Activated naive CD8-positive, alpha-beta T cell treated with anti-CD3 and anti-CD28 coated beads, Interleukin-2, amount 10 ng/mL, durations not matched to agents 7 days and 5 days (primary cell): Measurements from ENCODE around the gene TMEM127. TPM values are rescaled to one million over a fixed set of nuclear protein-coding genes. Genes with fewer than 3 reads are reported as not detected.

ENCODE experiments used
- ATAC-seq: fragments of 150-1000 bp; cut with Tn5 transposase; one replicate; pipeline ENCODE4 v1.10.0; 2021; ENCODE audit warnings: low read depth, moderate library complexity
- POLR2A ChIA-PET: fragments of 350-600 bp; sonication (Branson Sonifier 250); formaldehyde crosslinking; loops from one replicate; lab custom pipeline; 2021; ENCODE audit warnings: antibody characterized with exemption; lab: Charles Lee
- DNase-seq: peaks from one replicate; pipeline ENCODE4 v3.0.0; 2021
- H3K27ac Mint-ChIP-seq: one replicate; pipeline ENCODE4 v1.8.0; 2022; ENCODE audit warnings: mild to moderate bottlenecking, mixed read lengths
- H3K27me3 Mint-ChIP-seq: one replicate; pipeline ENCODE4 v1.8.0; 2022; ENCODE audit warnings: mild to moderate bottlenecking, moderate library complexity, mixed read lengths
- H3K36me3 Mint-ChIP-seq: one replicate; pipeline ENCODE4 v1.8.0; 2021; ENCODE audit warnings: mild to moderate bottlenecking, mixed read lengths
- H3K4me1 Mint-ChIP-seq: one replicate; pipeline ENCODE4 v1.8.0; 2021; ENCODE audit warnings: mixed read lengths
- H3K4me3 Mint-ChIP-seq: one replicate; pipeline ENCODE4 v1.8.0; 2022; ENCODE audit warnings: mild to moderate bottlenecking, moderate library complexity, mixed read lengths
- H3K9me3 Mint-ChIP-seq: one replicate; pipeline ENCODE4 v1.8.0; 2021; ENCODE audit warnings: mixed read lengths
- total RNA-seq, 2 experiments: library from RNA; stranded (reverse); gene quantifications; one replicate each; pipeline ENCODE4 v1.2.3, GENCODE V29; 2021

TMEM127 gene
- total RNA-seq, 2 experiments from 2014 or later: 33.4 to 39.1 TPM

- ATAC-seq (no peak), DNase-seq (no peak)
- H3K4me3 Mint-ChIP-seq: no peak overlapping the region
- H3K27ac Mint-ChIP-seq: peak overlapping the region; percentile 72
- H3K27me3 Mint-ChIP-seq: no peaks in the 10 kb centered on the region
- no peaks in the 10 kb centered on the region for H3K9me3 Mint-ChIP-seq
- peaks cover 19% of the 10 kb centered on the region for H3K36me3 Mint-ChIP-seq
- H3K4me1 Mint-ChIP-seq: peaks cover 53% of the 10 kb centered on the region
- POLR2A ChIA-PET: interaction anchor here (0.5 to 0.7 kb wide), 3 partner anchors 10 to 63 kb away, joined by 3 to 4 read pairs (median 3); no protein-coding TSS in a partner anchor
Observed at GRCh38 chr2:96245609-96246390, 20.0 kb downstream of the TMEM127 start.

GRCh38 chr2:96243843-96244242 lies 22.0 kb downstream of the TMEM127 start:
- Mint-ChIP-seq H3K27ac (no peak overlapping the region), H3K4me3 (no peak overlapping the region), H3K27me3 (no peaks in the 10 kb centered on the region), H3K36me3 (peaks cover 17% of the 10 kb centered on the region), H3K4me1 (peaks cover 47% of the 10 kb centered on the region), H3K9me3 (no peaks in the 10 kb centered on the region)
- ATAC-seq (no peak), DNase-seq (no peak)
- POLR2A ChIA-PET: interaction anchor here (2.5 kb wide), 1 partner anchor 10 kb away, joined by 10 read pairs; no protein-coding TSS in a partner anchor

GRCh38 chr2:96241900-96242611 lies 23.7 kb downstream of the TMEM127 start:
- H3K4me3 Mint-ChIP-seq: peak overlapping the region; percentile 74
- peak; percentile 43 for DNase-seq
- H3K4me1 Mint-ChIP-seq: peaks cover 41% of the 10 kb centered on the region
- no peaks in the 10 kb centered on the region for H3K27me3 Mint-ChIP-seq
- no peaks in the 10 kb centered on the region for H3K9me3 Mint-ChIP-seq
- H3K27ac Mint-ChIP-seq: peak overlapping the region; percentile 97
- peaks cover 17% of the 10 kb centered on the region for H3K36me3 Mint-ChIP-seq
- ATAC-seq: peak; percentile 96
- POLR2A ChIA-PET: interaction anchor here (0.6 to 4.8 kb wide), 13 partner anchors 9 to 68 kb away, joined by 3 to 42 read pairs (median 4); partner anchors contain the start of gene STARD7

- peak overlapping the region; percentile 74 for H3K4me3 Mint-ChIP-seq
- POLR2A ChIA-PET: interaction anchor here (0.9 to 4.8 kb wide), 9 partner anchors 8 to 67 kb away, joined by 3 to 42 read pairs (median 6); partner anchors contain the start of gene STARD7
- no peak for ATAC-seq
Observed at GRCh38 chr2:96241227-96241626, 24.6 kb downstream of the TMEM127 start.

GRCh38 chr2:96240341-96241038 lies 25.3 kb downstream of the TMEM127 start:
- POLR2A ChIA-PET: interaction anchor here (1.4 to 4.8 kb wide), 4 partner anchors 16 to 31 kb away, joined by 4 to 42 read pairs (median 6); partner anchors contain the start of gene STARD7
- Mint-ChIP-seq H3K27ac (peak overlapping the region; percentile 63), H3K27me3 (no peaks in the 10 kb centered on the region), H3K4me1 (peaks cover 28% of the 10 kb centered on the region), H3K9me3 (no peaks in the 10 kb centered on the region), H3K4me3 (no peak overlapping the region), H3K36me3 (peaks cover 12% of the 10 kb centered on the region)
- DNase-seq (no peak), ATAC-seq (no peak)

More at GRCh38 chr2:96241227-96241626, 24.6 kb downstream of the TMEM127 start:
- H3K36me3 Mint-ChIP-seq: peaks cover 14% of the 10 kb centered on the region
- no peak for DNase-seq
- H3K27me3 Mint-ChIP-seq: no peaks in the 10 kb centered on the region
- no peaks in the 10 kb centered on the region for H3K9me3 Mint-ChIP-seq
- peaks cover 35% of the 10 kb centered on the region for H3K4me1 Mint-ChIP-seq
- peak overlapping the region; percentile 97 for H3K27ac Mint-ChIP-seq

GRCh38 chr2:96239745-96240264 lies 26.0 kb downstream of the TMEM127 start:
- Mint-ChIP-seq H3K4me1 (peaks cover 25% of the 10 kb centered on the region), H3K4me3 (no peak overlapping the region), H3K27me3 (no peaks in the 10 kb centered on the region), H3K27ac (no peak overlapping the region), H3K9me3 (no peaks in the 10 kb centered on the region), H3K36me3 (peaks cover 10% of the 10 kb centered on the region)
- POLR2A ChIA-PET: interaction anchor here (2.3 to 4.8 kb wide), 2 partner anchors 25 to 31 kb away, joined by 6 to 42 read pairs; partner anchors contain the start of gene STARD7
- ATAC-seq: no peak
- no peak for DNase-seq

- Mint-ChIP-seq H3K9me3 (no peaks in the 10 kb centered on the region), H3K27ac (no peak overlapping the region), H3K4me1 (peaks cover 23% of the 10 kb centered on the region), H3K27me3 (no peaks in the 10 kb centered on the region), H3K36me3 (peaks cover 6% of the 10 kb centered on the region), H3K4me3 (no peak overlapping the region)
- no peak for DNase-seq
- POLR2A ChIA-PET: interaction anchor here (4.8 kb wide), 1 partner anchor 30 kb away, joined by 42 read pairs; the partner anchor contains the start of gene STARD7
- ATAC-seq: no peak
Observed at GRCh38 chr2:96239091-96239490, 26.7 kb downstream of the TMEM127 start.

GRCh38 chr2:96238266-96238665 lies 27.5 kb downstream of the TMEM127 start:
- Mint-ChIP-seq H3K27ac (no peak overlapping the region), H3K4me3 (no peak overlapping the region), H3K36me3 (peaks cover 6% of the 10 kb centered on the region), H3K4me1 (peaks cover 22% of the 10 kb centered on the region), H3K27me3 (no peaks in the 10 kb centered on the region), H3K9me3 (no peaks in the 10 kb centered on the region)
- no peak for ATAC-seq
- DNase-seq: no peak
- POLR2A ChIA-PET: interaction anchor here (4.8 kb wide), 1 partner anchor 29 kb away, joined by 42 read pairs; the partner anchor contains the start of gene STARD7

- no peaks in the 10 kb centered on the region for H3K9me3 Mint-ChIP-seq
- POLR2A ChIA-PET: interaction anchor here (0.5 kb wide), 1 partner anchor 26 kb away, joined by 3 read pairs; no protein-coding TSS in a partner anchor
Observed at GRCh38 chr2:96236882-96237281, 28.9 kb downstream of the TMEM127 start.

GRCh38 chr2:96233880-96234316 lies 31.9 kb downstream of the TMEM127 start:
- Mint-ChIP-seq H3K27me3 (no peaks in the 10 kb centered on the region), H3K9me3 (no peaks in the 10 kb centered on the region), H3K4me1 (no peaks in the 10 kb centered on the region), H3K4me3 (no peak overlapping the region), H3K36me3 (no peaks in the 10 kb centered on the region), H3K27ac (no peak overlapping the region)
- POLR2A ChIA-PET: interaction anchor here (2.2 to 2.3 kb wide), 2 partner anchors 8 to 26 kb away, joined by 7 to 9 read pairs; partner anchors contain the start of gene STARD7
- no peak for DNase-seq
- ATAC-seq: no peak

More at GRCh38 chr2:96236882-96237281, 28.9 kb downstream of the TMEM127 start:
- no peak for ATAC-seq
- Mint-ChIP-seq H3K4me1 (peaks cover 13% of the 10 kb centered on the region), H3K36me3 (peaks cover 1% of the 10 kb centered on the region), H3K27ac (peak overlapping the region; percentile 8), H3K27me3 (no peaks in the 10 kb centered on the region), H3K4me3 (no peak overlapping the region)
- no peak for DNase-seq

GRCh38 chr2:96233436-96233835 lies 32.4 kb downstream of the TMEM127 start:
- POLR2A ChIA-PET: interaction anchor here (2.2 to 2.3 kb wide), 2 partner anchors 9 to 25 kb away, joined by 7 to 9 read pairs; partner anchors contain the start of gene STARD7
- Mint-ChIP-seq H3K27ac (no peak overlapping the region), H3K36me3 (no peaks in the 10 kb centered on the region), H3K4me1 (no peaks in the 10 kb centered on the region), H3K4me3 (no peak overlapping the region), H3K27me3 (no peaks in the 10 kb centered on the region), H3K9me3 (no peaks in the 10 kb centered on the region)
- DNase-seq (no peak), ATAC-seq (no peak)

- no peaks in the 10 kb centered on the region for H3K9me3 Mint-ChIP-seq
- ATAC-seq (no peak), DNase-seq (no peak)
- H3K27ac Mint-ChIP-seq: no peak overlapping the region
- no peaks in the 10 kb centered on the region for H3K36me3 Mint-ChIP-seq
- POLR2A ChIA-PET: interaction anchor here (1.8 kb wide), 1 partner anchor 23 kb away, joined by 4 read pairs; the partner anchor contains the start of gene STARD7
- H3K4me3 Mint-ChIP-seq: no peak overlapping the region
- no peaks in the 10 kb centered on the region for H3K27me3 Mint-ChIP-seq
- H3K4me1 Mint-ChIP-seq: no peaks in the 10 kb centered on the region
Observed at GRCh38 chr2:96231316-96231715, 34.5 kb downstream of the TMEM127 start.
